ENCODE results near the gene MTCH1. TPM values are rescaled to one million over a fixed set of nuclear protein-coding genes. Genes with fewer than 3 reads are reported as not detected.

MTCH1 gene
- total RNA-seq, 1 experiment from 2014 or later: 204 TPM

DNA sequence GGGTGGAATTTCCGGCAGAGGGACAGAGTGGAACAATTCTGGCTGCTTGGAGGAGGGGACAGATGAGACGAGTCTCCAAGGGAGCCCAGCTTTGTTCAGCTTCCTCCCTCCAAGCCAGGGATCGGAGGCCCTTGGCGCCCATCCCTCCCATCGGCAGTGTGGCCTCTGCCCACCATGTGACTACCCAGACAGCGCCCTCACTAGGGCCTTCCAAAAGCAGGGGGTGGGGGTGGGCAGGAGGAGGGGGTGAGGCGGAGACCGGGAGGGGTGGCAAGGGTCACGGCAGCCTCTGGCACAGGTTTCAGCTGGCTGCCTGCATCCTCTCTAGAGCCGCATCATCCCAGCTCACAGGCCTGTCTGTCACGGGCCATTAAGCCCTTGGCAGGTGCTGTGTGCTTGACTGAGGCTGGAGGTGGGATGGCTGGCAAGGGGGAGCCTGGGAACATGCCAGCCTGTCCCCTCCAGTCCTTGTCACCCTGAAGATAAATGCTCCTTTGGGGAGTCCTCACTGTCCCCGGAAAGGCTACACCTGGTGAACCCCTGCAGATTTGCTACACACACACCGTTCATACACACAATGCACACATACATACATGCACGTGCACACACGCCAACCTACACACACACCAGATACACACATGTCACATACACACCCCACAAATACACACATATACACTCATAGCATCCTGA is 13.2 kb upstream of the MTCH1 start:
- Mint-ChIP-seq H3K27ac (no peak overlapping the region), H3K4me1 (peaks cover 22% of the 10 kb centered on the region), H3K36me3 (no peaks in the 10 kb centered on the region), H3K9me3 (no peaks in the 10 kb centered on the region), H3K27me3 (ENCODE audit: low read depth) (no peaks in the 10 kb centered on the region), H3K4me3 (no peak overlapping the region)
- TF ChIP-seq, protein P1, sequence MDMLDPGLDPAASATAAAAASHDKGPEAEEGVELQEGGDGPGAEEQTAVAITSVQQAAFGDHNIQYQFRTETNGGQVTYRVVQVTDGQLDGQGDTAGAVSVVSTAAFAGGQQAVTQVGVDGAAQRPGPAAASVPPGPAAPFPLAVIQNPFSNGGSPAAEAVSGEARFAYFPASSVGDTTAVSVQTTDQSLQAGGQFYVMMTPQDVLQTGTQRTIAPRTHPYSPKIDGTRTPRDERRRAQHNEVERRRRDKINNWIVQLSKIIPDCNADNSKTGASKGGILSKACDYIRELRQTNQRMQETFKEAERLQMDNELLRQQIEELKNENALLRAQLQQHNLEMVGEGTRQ (CRISPR knock-in tag; IDR thresholded peaks at IDR 0.05): 0 out of 2 replicates have a peak, but pooled peaks have one; percentile 21
- TF ChIP-seq, protein P2, sequence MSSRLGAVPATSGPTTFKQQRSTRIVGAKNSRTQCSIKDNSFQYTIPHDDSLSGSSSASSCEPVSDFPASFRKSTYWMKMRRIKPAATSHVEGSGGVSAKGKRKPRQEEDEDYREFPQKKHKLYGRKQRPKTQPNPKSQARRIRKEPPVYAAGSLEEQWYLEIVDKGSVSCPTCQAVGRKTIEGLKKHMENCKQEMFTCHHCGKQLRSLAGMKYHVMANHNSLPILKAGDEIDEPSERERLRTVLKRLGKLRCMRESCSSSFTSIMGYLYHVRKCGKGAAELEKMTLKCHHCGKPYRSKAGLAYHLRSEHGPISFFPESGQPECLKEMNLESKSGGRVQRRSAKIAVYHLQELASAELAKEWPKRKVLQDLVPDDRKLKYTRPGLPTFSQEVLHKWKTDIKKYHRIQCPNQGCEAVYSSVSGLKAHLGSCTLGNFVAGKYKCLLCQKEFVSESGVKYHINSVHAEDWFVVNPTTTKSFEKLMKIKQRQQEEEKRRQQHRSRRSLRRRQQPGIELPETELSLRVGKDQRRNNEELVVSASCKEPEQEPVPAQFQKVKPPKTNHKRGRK (CRISPR knock-in tag; IDR thresholded peaks at IDR 0.05; ENCODE audit: borderline replicate concordance): no peak
- ChIA-PET POLR2A (no interaction called here), CTCF (interaction anchor here (0.6 to 3.2 kb wide), 2 partner anchors 17 to 19 kb away, joined by 3 to 24 read pairs; no protein-coding TSS in a partner anchor)
- peak; percentile 37 for ATAC-seq
- DNase-seq (ENCODE audit: low spot score): no peak

DNA sequence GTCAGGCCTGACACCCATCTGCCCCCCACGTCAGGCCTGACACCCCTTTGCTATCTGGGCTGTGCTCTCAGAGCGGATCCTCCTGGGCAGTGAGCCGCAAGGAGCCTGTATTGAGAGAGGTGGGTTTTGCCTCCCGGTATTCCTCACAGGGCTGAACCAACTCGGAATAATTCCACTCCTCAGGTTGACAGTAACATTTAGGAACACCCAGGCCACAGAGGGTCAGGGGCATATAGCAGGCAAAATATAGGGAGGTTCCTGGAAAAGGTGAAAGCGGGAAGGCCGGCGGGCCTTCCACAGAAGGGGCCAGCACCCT is 12.7 kb upstream of the MTCH1 start:
- H3K4me3 Mint-ChIP-seq: no peak overlapping the region
- ChIA-PET POLR2A (no interaction called here), CTCF (interaction anchor here (0.6 to 3.2 kb wide), 2 partner anchors 17 to 20 kb away, joined by 3 to 24 read pairs; no protein-coding TSS in a partner anchor)
- H3K4me1 Mint-ChIP-seq: peaks cover 22% of the 10 kb centered on the region
- no peaks in the 10 kb centered on the region for H3K9me3 Mint-ChIP-seq
- H3K27ac Mint-ChIP-seq: no peak overlapping the region
- no peaks in the 10 kb centered on the region for H3K27me3 Mint-ChIP-seq (ENCODE audit: low read depth)
- DNase-seq (ENCODE audit: low spot score) (no peak), ATAC-seq (no peak)
- H3K36me3 Mint-ChIP-seq: no peaks in the 10 kb centered on the region
- no peak for TF ChIP-seq GRHL2 (CRISPR knock-in tag; IDR thresholded peaks at IDR 0.05; ENCODE audit: insufficient replicate concordance, severe bottlenecking)
- no peak for TF ChIP-seq SMAD4 (CRISPR knock-in tag; IDR thresholded peaks at IDR 0.05)
- TF ChIP-seq, protein P3, sequence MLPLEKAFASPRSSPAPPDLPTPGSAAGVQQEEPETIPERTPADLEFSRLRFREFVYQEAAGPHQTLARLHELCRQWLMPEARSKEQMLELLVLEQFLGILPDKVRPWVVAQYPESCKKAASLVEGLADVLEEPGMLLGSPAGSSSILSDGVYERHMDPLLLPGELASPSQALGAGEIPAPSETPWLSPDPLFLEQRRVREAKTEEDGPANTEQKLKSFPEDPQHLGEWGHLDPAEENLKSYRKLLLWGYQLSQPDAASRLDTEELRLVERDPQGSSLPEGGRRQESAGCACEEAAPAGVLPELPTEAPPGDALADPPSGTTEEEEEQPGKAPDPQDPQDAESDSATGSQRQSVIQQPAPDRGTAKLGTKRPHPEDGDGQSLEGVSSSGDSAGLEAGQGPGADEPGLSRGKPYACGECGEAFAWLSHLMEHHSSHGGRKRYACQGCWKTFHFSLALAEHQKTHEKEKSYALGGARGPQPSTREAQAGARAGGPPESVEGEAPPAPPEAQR (CRISPR knock-in tag; IDR thresholded peaks at IDR 0.05): no peak
- TF ChIP-seq GABPB1 (CRISPR knock-in tag; IDR thresholded peaks at IDR 0.05): no peak
- TF ChIP-seq, protein P4, sequence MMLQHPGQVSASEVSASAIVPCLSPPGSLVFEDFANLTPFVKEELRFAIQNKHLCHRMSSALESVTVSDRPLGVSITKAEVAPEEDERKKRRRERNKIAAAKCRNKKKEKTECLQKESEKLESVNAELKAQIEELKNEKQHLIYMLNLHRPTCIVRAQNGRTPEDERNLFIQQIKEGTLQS (CRISPR knock-in tag; conservative IDR thresholded peaks at IDR 0.05): no peak
- TF ChIP-seq TEAD1 (CRISPR knock-in tag; IDR thresholded peaks at IDR 0.05): no peak
- TF ChIP-seq, protein P5, sequence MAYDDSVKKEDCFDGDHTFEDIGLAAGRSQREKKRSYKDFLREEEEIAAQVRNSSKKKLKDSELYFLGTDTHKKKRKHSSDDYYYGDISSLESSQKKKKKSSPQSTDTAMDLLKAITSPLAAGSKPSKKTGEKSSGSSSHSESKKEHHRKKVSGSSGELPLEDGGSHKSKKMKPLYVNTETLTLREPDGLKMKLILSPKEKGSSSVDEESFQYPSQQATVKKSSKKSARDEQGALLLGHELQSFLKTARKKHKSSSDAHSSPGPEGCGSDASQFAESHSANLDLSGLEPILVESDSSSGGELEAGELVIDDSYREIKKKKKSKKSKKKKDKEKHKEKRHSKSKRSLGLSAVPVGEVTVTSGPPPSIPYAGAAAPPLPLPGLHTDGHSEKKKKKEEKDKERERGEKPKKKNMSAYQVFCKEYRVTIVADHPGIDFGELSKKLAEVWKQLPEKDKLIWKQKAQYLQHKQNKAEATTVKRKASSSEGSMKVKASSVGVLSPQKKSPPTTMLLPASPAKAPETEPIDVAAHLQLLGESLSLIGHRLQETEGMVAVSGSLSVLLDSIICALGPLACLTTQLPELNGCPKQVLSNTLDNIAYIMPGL (CRISPR knock-in tag; IDR thresholded peaks at IDR 0.05): no peak
- TF ChIP-seq FOXJ3 (CRISPR knock-in tag; IDR thresholded peaks at IDR 0.05; ENCODE audit: borderline replicate concordance): no peak
- TF ChIP-seq, protein P6, sequence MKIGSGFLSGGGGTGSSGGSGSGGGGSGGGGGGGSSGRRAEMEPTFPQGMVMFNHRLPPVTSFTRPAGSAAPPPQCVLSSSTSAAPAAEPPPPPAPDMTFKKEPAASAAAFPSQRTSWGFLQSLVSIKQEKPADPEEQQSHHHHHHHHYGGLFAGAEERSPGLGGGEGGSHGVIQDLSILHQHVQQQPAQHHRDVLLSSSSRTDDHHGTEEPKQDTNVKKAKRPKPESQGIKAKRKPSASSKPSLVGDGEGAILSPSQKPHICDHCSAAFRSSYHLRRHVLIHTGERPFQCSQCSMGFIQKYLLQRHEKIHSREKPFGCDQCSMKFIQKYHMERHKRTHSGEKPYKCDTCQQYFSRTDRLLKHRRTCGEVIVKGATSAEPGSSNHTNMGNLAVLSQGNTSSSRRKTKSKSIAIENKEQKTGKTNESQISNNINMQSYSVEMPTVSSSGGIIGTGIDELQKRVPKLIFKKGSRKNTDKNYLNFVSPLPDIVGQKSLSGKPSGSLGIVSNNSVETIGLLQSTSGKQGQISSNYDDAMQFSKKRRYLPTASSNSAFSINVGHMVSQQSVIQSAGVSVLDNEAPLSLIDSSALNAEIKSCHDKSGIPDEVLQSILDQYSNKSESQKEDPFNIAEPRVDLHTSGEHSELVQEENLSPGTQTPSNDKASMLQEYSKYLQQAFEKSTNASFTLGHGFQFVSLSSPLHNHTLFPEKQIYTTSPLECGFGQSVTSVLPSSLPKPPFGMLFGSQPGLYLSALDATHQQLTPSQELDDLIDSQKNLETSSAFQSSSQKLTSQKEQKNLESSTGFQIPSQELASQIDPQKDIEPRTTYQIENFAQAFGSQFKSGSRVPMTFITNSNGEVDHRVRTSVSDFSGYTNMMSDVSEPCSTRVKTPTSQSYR (CRISPR knock-in tag; IDR thresholded peaks at IDR 0.05): no peak
- TF ChIP-seq, protein P7, sequence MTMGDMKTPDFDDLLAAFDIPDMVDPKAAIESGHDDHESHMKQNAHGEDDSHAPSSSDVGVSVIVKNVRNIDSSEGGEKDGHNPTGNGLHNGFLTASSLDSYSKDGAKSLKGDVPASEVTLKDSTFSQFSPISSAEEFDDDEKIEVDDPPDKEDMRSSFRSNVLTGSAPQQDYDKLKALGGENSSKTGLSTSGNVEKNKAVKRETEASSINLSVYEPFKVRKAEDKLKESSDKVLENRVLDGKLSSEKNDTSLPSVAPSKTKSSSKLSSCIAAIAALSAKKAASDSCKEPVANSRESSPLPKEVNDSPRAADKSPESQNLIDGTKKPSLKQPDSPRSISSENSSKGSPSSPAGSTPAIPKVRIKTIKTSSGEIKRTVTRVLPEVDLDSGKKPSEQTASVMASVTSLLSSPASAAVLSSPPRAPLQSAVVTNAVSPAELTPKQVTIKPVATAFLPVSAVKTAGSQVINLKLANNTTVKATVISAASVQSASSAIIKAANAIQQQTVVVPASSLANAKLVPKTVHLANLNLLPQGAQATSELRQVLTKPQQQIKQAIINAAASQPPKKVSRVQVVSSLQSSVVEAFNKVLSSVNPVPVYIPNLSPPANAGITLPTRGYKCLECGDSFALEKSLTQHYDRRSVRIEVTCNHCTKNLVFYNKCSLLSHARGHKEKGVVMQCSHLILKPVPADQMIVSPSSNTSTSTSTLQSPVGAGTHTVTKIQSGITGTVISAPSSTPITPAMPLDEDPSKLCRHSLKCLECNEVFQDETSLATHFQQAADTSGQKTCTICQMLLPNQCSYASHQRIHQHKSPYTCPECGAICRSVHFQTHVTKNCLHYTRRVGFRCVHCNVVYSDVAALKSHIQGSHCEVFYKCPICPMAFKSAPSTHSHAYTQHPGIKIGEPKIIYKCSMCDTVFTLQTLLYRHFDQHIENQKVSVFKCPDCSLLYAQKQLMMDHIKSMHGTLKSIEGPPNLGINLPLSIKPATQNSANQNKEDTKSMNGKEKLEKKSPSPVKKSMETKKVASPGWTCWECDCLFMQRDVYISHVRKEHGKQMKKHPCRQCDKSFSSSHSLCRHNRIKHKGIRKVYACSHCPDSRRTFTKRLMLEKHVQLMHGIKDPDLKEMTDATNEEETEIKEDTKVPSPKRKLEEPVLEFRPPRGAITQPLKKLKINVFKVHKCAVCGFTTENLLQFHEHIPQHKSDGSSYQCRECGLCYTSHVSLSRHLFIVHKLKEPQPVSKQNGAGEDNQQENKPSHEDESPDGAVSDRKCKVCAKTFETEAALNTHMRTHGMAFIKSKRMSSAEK (CRISPR knock-in tag; IDR thresholded peaks at IDR 0.05; ENCODE audit: borderline replicate concordance): no peak
- no peak for TF ChIP-seq NR2C2 (CRISPR knock-in tag; IDR thresholded peaks at IDR 0.05)
- TF ChIP-seq, protein P8, sequence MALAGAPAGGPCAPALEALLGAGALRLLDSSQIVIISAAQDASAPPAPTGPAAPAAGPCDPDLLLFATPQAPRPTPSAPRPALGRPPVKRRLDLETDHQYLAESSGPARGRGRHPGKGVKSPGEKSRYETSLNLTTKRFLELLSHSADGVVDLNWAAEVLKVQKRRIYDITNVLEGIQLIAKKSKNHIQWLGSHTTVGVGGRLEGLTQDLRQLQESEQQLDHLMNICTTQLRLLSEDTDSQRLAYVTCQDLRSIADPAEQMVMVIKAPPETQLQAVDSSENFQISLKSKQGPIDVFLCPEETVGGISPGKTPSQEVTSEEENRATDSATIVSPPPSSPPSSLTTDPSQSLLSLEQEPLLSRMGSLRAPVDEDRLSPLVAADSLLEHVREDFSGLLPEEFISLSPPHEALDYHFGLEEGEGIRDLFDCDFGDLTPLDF (CRISPR knock-in tag; IDR thresholded peaks at IDR 0.05): no peak
- no peak for TF ChIP-seq HMGA2 (CRISPR knock-in tag; IDR thresholded peaks at IDR 0.05)
